GM12873 (cell line): ENCODE measurements around the gene DHCR24.

Source experiments
- TF ChIP-seq, protein P1 (sequence below): IDR thresholded peaks from 2 replicates; pipeline ENCODE4 v1.5.1; 2012; ENCODE audit warnings: low read depth, mild to moderate bottlenecking, moderate library complexity, low read length, control low read depth; ENCODE audit not compliant: insufficient read depth; ENCODE audit errors: missing control alignments

DHCR24 gene

GRCh38 chr1:54844564-54844963 lies 42.4 kb downstream of the DHCR24 start:
- TF ChIP-seq, protein P1, sequence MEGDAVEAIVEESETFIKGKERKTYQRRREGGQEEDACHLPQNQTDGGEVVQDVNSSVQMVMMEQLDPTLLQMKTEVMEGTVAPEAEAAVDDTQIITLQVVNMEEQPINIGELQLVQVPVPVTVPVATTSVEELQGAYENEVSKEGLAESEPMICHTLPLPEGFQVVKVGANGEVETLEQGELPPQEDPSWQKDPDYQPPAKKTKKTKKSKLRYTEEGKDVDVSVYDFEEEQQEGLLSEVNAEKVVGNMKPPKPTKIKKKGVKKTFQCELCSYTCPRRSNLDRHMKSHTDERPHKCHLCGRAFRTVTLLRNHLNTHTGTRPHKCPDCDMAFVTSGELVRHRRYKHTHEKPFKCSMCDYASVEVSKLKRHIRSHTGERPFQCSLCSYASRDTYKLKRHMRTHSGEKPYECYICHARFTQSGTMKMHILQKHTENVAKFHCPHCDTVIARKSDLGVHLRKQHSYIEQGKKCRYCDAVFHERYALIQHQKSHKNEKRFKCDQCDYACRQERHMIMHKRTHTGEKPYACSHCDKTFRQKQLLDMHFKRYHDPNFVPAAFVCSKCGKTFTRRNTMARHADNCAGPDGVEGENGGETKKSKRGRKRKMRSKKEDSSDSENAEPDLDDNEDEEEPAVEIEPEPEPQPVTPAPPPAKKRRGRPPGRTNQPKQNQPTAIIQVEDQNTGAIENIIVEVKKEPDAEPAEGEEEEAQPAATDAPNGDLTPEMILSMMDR: no peak

DNA sequence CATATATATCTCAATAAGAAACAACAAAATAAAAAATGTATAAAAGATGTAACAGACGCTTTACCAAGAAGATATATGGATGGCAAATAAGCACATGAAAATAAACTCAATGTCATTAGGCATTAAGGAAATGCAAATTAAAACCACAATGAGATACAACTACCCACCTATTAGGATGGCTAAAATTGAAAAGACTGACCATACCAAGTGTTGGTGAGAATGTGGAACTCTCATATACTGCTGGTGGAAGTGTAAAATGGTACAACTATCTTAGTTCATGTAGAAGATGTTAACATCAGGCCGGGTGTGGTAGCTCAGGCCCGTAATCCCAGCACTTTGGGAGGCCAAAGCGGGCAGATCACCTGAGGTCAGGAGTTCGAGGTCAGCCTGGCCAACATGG lies 43.5 kb downstream of the DHCR24 start:
- TF ChIP-seq, protein P1: no peak

DNA sequence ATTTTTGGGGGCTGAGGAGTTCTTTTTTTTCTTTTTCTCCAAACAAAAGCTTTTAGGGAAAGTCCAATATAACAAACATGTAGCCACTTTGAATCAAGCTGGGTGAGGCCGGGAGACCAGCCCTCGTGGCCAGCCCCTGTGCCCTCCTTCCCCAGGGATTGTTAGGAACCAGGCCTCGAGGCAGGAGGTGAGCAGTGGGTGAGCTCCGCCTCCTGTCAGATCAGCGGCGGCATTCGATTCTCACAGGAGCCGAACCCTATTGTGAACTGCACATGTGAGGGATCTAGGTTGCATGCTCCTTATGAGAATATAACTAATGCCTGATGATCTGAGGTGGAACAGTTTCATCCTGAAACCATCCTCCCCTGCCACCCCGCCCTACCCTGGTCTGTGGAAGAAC lies 44.0 kb downstream of the DHCR24 start:
- TF ChIP-seq, protein P1: no peak

GRCh38 chr1:54842206-54842915 lies 44.6 kb downstream of the DHCR24 start:
- TF ChIP-seq, protein P1: no peak

DNA sequence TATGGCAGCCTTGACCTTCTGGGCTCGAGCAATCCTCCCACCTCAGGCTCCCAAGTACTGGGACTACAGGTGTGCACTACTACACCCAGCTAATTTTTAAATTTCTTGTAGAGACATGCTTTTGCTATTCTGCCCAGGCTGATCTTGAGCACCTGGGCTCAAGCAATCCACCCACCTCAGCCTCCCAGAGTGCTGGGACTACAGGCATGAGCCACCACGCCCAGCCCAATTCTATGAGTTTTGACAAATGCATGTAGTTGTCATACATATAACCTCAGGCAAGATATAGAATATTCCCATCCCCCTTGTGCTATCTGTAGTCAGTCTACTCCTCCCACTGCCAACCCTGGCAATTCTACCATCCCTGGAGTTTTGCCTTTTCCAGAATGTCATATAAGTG lies 47.2 kb downstream of the DHCR24 start:
- TF ChIP-seq, protein P1: no peak

DNA sequence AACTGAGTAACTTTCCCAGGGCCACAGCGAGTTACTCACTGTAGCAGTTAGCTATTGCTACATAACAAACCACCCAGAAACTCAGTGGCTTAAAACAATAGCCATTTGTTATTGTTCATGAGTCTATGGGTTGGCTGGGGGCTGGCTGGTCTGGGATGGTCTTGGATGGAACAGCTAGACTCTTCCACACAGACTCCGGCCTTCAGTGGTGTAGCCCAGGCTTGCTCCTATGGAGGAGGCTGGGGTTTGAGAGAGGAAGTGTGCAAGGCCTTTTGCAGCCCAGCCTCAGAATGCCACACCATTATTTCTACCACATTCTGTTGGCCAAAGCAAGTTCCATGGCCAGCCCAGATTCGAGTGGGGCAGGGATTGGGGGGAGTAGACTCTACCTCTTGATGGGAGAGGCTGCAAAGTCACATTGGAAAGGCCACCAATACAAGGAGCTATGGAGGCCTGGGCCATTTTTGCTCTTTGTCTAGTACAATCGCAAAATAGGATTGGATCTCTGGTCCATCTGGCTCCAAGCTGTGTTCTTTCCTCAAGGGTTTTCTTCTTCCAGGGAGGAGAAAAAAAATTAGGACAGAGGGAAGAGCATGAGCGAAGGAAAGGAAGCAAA lies 48.3 kb downstream of the DHCR24 start:
- TF ChIP-seq, protein P1: no peak

- TF ChIP-seq, protein P1: no peak
Measured at GRCh38 chr1:54837002-54837853, 49.8 kb downstream of the DHCR24 start.
